Hepatocyte (in vitro differentiated cells): ENCODE results near the gene MAPKAP1. TPM values are rescaled to one million over a fixed set of nuclear protein-coding genes. Genes with fewer than 3 reads are reported as not detected.

Experiments
- DNase-seq: peaks from one replicate; pipeline ENCODE4 v3.0.0-alpha.2; 2016; ENCODE audit warnings: low spot score
- H2AFZ ChIP-seq: fragments of 200-600 bp; sonication (generic); 2 replicates; pipeline ENCODE4 v1.6.0; 2016; ENCODE audit warnings: antibody characterized with exemption, mild to moderate bottlenecking
- H3K27ac ChIP-seq: fragments of 200-600 bp; sonication (generic); 2 replicates; pipeline ENCODE4 v1.5.1; 2016; ENCODE audit warnings: mild to moderate bottlenecking
- H3K27me3 ChIP-seq: fragments of 200-600 bp; sonication (generic); 2 replicates; pipeline ENCODE4 v1.6.1; 2016
- H3K36me3 ChIP-seq: fragments of 200-600 bp; sonication (generic); replicated peaks from 2 replicates; pipeline ENCODE4 v1.5.1; 2016; ENCODE audit warnings: low read depth; ENCODE audit not compliant: insufficient read depth
- H3K4me1 ChIP-seq: fragments of 200-600 bp; sonication (generic); 2 replicates; pipeline ENCODE4 v1.5.1; 2016; ENCODE audit warnings: mild to moderate bottlenecking, moderate library complexity; ENCODE audit not compliant: insufficient read depth
- H3K4me2 ChIP-seq: fragments of 200-600 bp; sonication (generic); 2 replicates; pipeline ENCODE4 v1.6.0; 2016
- H3K4me3 ChIP-seq: fragments of 200-600 bp; sonication (generic); 2 replicates; pipeline ENCODE4 v1.5.1; 2016; ENCODE audit warnings: mild to moderate bottlenecking
- H3K79me2 ChIP-seq: fragments of 200-600 bp; sonication (generic); 2 replicates; pipeline ENCODE4 v1.6.0; 2017; ENCODE audit warnings: mild to moderate bottlenecking
- H3K9me2 ChIP-seq: fragments of 200-600 bp; sonication (generic); replicated peaks from 2 replicates; pipeline ENCODE4 v1.6.0; 2017; ENCODE audit warnings: mild to moderate bottlenecking; ENCODE audit not compliant: insufficient read depth
- H3K9me3 ChIP-seq: fragments of 200-600 bp; sonication (generic); 2 replicates; pipeline ENCODE4 v1.5.1; 2016; ENCODE audit warnings: low read depth, mild to moderate bottlenecking
- H4K20me1 ChIP-seq: fragments of 200-600 bp; sonication (generic); 2 replicates; pipeline ENCODE4 v1.6.0; 2016; ENCODE audit warnings: mild to moderate bottlenecking; ENCODE audit not compliant: insufficient read depth, poor library complexity, severe bottlenecking
- EZH2 ChIP-seq: fragments of 200-600 bp; sonication (generic); IDR thresholded peaks from 2 replicates; pipeline ENCODE4 v1.6.1; 2016; ENCODE audit warnings: antibody characterized with exemption, mild to moderate bottlenecking, borderline replicate concordance
- EZH2phosphoT487 ChIP-seq: fragments of 200-600 bp; sonication (generic); IDR thresholded peaks from one replicate; pipeline ENCODE4 v1.6.1; 2018; ENCODE audit warnings: antibody characterized with exemption, mild to moderate bottlenecking, low read depth, moderate library complexity; ENCODE audit not compliant: unreplicated experiment, severe bottlenecking
- WGBS: methylation state at CpG from one replicate; pipeline ENCODE4 v1.1.6; 2016; ENCODE audit warnings: low lambda C conversion rate; ENCODE audit errors: missing lambda C conversion rate; 5-methylcytosine and 5-hydroxymethylcytosine counted together
- polyA plus RNA-seq: library from polyadenylated mRNA; unstranded; fragments of >200 nt; fragmentation: Nextera tagmentation; extraction: Ambion mirVana; gene quantifications from 2 replicates; pipeline ENCODE4 v1.2.1, GENCODE V29; 2016
- total RNA-seq: library from RNA; depleted of rRNA; stranded (reverse); fragments of >200 nt; gene quantifications from 2 replicates; pipeline ENCODE4 v1.2.3, GENCODE V29; 2014
- TF ChIP-seq, protein P1 (sequence below): fragments of 200-600 bp; sonication (generic); IDR thresholded peaks from 2 replicates; pipeline ENCODE4 v1.5.1; 2016; ENCODE audit warnings: antibody characterized with exemption, mild to moderate bottlenecking; ENCODE audit not compliant: poor library complexity

The MAPKAP1 gene
- total and polyA plus RNA-seq, 2 experiments from 2014 or later, result 74.5 to 79.4 TPM

DNA sequence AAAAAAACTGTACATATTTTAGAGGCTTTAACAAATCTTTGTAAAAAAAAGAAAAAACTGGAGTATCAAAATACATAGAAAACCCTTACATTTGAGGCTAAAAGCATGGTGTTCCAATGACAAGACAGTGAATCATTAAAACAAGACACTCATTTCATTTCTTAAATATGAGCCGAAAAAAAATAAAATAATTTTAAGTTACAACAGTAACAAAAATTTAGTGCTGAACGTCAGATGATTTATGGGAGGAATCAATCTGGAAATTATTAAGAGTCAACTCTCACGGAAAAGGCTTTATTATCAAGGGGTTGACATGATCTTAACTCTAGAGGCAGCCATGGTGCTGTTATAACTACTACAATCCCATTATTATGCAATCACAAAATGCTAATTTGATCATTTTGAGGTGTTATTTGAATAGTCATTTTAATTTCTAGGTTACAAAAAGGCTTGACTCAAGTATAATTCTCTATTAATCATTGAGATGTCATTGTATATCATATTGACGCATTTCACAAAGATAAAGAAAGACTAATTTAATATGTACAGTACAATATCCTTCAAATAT is 51.9 kb downstream of the MAPKAP1 start:
- Histone ChIP-seq H3K4me2 (no peak overlapping the region), H3K79me2 (peaks cover 26% of the 10 kb centered on the region), H3K9me3 (no peaks in the 10 kb centered on the region), H3K27ac (no peak overlapping the region), H3K9me2 (no peaks in the 10 kb centered on the region), H4K20me1 (no peaks in the 10 kb centered on the region), H3K36me3 (no peaks in the 10 kb centered on the region), H3K4me1 (no peaks in the 10 kb centered on the region), H3K4me3 (no peak overlapping the region), H2AFZ (no peak overlapping the region), H3K27me3 (no peaks in the 10 kb centered on the region)
- 86% methylated on average over 4 of the region's 4 CpGs for WGBS
- TF ChIP-seq, protein P1, sequence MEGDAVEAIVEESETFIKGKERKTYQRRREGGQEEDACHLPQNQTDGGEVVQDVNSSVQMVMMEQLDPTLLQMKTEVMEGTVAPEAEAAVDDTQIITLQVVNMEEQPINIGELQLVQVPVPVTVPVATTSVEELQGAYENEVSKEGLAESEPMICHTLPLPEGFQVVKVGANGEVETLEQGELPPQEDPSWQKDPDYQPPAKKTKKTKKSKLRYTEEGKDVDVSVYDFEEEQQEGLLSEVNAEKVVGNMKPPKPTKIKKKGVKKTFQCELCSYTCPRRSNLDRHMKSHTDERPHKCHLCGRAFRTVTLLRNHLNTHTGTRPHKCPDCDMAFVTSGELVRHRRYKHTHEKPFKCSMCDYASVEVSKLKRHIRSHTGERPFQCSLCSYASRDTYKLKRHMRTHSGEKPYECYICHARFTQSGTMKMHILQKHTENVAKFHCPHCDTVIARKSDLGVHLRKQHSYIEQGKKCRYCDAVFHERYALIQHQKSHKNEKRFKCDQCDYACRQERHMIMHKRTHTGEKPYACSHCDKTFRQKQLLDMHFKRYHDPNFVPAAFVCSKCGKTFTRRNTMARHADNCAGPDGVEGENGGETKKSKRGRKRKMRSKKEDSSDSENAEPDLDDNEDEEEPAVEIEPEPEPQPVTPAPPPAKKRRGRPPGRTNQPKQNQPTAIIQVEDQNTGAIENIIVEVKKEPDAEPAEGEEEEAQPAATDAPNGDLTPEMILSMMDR, result no peak
- TF ChIP-seq EZH2 (no peak), EZH2phosphoT487 (no peak)
- DNase-seq, result no peak

DNA sequence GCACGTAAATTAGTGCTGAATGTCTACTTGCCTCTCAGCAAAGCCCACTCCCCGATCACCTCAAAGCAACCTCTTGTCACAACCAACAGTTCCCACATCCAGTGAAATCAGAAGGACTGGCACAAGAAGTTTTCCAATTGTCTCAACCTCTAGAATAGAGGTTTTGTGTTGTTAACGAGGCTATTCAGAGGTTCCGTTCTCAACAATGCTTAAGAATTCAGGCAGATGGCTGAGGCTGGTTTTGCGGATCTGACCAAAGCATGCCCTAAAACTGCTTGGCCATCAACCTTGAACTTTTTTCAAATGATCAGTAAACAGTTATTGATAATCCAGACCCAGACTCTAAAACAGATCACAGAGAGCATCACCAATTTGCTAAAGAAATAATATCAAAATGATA is 52.9 kb downstream of the MAPKAP1 start:
- no peak overlapping the region for H3K4me3 ChIP-seq
- no peaks in the 10 kb centered on the region for H3K27me3 ChIP-seq
- no peak for DNase-seq
- WGBS, result 69% methylated on average over 5 of the region's 5 CpGs
- H3K9me2 ChIP-seq, result no peaks in the 10 kb centered on the region
- TF ChIP-seq EZH2 (no peak), EZH2phosphoT487 (no peak)
- no peaks in the 10 kb centered on the region for H3K4me1 ChIP-seq
- no peak overlapping the region for H3K27ac ChIP-seq
- no peak overlapping the region for H3K4me2 ChIP-seq
- H2AFZ ChIP-seq, result no peak overlapping the region
- H3K9me3 ChIP-seq, result no peaks in the 10 kb centered on the region
- H3K36me3 ChIP-seq, result no peaks in the 10 kb centered on the region
- H4K20me1 ChIP-seq, result no peaks in the 10 kb centered on the region
- H3K79me2 ChIP-seq, result peaks cover 34% of the 10 kb centered on the region

DNA sequence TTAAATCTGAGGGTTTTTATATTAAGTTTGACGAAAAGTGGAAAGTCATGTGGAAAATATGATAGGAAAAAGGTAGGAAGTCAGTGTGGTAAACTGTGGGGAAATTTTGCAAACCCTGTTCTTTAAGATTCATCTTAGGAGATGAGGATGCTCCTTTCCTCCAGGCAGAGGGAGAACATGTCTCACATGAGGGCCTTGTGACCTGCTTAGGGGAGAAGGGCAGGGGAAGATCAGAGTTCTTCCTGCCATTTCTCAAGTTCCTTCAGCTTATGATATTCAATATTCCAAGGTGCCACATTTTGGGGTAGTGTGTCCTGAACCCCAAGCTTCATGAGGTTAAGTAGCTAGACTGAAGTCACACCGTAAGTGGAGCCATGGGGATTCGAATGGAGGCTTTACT is 53.7 kb downstream of the MAPKAP1 start:
- no peaks in the 10 kb centered on the region for H3K27me3 ChIP-seq
- H3K4me3 ChIP-seq, result no peak overlapping the region
- no peak overlapping the region for H3K27ac ChIP-seq
- H3K79me2 ChIP-seq, result peaks cover 36% of the 10 kb centered on the region
- H2AFZ ChIP-seq, result no peak overlapping the region
- no peaks in the 10 kb centered on the region for H3K9me3 ChIP-seq
- H3K9me2 ChIP-seq, result no peaks in the 10 kb centered on the region
- WGBS, result 96% methylated on average over 3 of the region's 3 CpGs
- no peaks in the 10 kb centered on the region for H3K4me1 ChIP-seq
- no peaks in the 10 kb centered on the region for H4K20me1 ChIP-seq
- H3K36me3 ChIP-seq, result no peaks in the 10 kb centered on the region
- DNase-seq, result no peak
- H3K4me2 ChIP-seq, result no peak overlapping the region
- TF ChIP-seq EZH2 (no peak), EZH2phosphoT487 (no peak)
- TF ChIP-seq, protein P1, result no peak

DNA sequence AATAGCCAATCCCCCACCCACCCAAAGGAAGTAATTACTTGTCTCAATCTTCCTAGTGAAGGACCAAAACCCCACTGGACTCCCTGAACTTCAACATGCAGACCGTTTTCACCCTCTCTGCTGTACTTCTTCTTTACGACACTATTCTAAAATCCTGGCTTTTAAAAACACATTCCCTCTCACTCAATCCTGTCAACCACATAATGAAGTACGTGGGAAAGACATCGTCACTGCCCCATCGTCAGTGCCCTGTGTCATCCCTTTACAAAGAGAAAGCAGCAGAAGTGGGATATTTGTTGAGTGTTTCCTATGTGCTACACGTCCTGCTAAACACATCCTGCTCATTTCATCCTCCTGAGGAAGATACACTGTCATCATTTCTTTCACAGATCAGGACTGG is 54.2 kb downstream of the MAPKAP1 start:
- 73% methylated on average over 6 of the region's 6 CpGs for WGBS
- H3K27me3 ChIP-seq, result no peaks in the 10 kb centered on the region
- no peaks in the 10 kb centered on the region for H3K4me1 ChIP-seq
- TF ChIP-seq EZH2, result no peak
- TF ChIP-seq, protein P1, result no peak
- DNase-seq, result no peak
- no peak overlapping the region for H2AFZ ChIP-seq
- peaks cover 36% of the 10 kb centered on the region for H3K79me2 ChIP-seq
- H4K20me1 ChIP-seq, result no peaks in the 10 kb centered on the region
- no peaks in the 10 kb centered on the region for H3K36me3 ChIP-seq
- H3K4me3 ChIP-seq, result no peak overlapping the region
- H3K27ac ChIP-seq, result no peak overlapping the region
- H3K9me3 ChIP-seq, result no peaks in the 10 kb centered on the region
- H3K9me2 ChIP-seq, result no peaks in the 10 kb centered on the region
- no peak overlapping the region for H3K4me2 ChIP-seq
